HL-60/S4 treated with phorbol 12-myristate 13-acetate at 8.2 ng/mL for 4 days and 3 days (cell line): ENCODE results near the gene HS6ST2.

Source experiments
- in situ Hi-C: fragments of 300-500 bp; cut with MboI; formaldehyde crosslinking; loops from 2 replicates; pipeline ENCODE4 v1.15.0; 2022; ENCODE audit warnings: low sequenced_read_pairs

Gene HS6ST2

GRCh38 chrX:132624466-132624865, 334.0 kb downstream of the HS6ST2 start:
- in situ Hi-C loops = loop anchor here (25.0 kb wide), 2 partner anchors 337 to 762 kb away; no protein-coding TSS in a partner anchor

DNA sequence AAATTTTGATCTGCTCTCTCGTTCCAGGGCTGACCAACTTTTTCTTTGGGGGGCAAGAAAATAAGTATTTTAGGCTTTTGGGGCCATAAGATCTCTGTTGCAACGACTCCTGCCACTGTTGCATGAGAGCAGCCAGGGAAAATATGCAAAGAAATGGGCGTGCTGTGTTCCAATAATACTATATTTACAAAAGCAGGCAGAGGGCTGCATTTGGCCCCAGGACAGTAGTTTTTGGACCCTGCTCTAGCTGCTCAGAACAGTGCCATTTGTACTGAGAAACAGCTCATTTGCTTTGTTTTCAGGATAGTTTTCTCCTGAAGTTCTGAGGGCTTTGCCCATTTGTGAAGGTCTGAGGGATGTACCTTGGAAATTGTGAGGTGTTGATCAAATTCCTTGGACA, 334.5 kb downstream of the HS6ST2 start:
- in situ Hi-C loops = loop anchor here (25.0 kb wide), 2 partner anchors 337 to 762 kb away; no protein-coding TSS in a partner anchor

GRCh38 chrX:132623300-132623699, 335.1 kb downstream of the HS6ST2 start:
- in situ Hi-C loops = loop anchor here (25.0 kb wide), 2 partner anchors 336 to 761 kb away; no protein-coding TSS in a partner anchor

DNA sequence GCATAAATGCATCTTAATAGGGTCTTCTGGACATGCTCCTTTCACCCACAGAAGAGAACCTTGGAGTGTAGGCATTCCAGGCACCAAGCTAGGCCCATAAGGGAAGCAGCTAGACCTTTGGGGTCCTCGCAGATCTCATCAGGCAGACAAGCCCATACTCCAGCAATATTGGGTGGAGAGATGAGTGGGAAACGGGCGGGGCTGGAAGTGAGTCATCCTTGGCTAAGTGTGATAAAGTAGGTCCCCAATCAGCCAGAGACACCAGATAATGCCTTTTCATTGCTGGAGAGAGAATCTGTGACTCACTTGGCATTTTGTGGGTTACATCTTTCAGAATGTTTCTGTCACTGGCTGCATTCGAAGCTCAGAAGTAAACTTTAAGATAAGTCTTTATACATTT, 336.3 kb downstream of the HS6ST2 start:
- in situ Hi-C loops = loop anchor here (25.0 kb wide), 2 partner anchors 335 to 760 kb away; no protein-coding TSS in a partner anchor

DNA sequence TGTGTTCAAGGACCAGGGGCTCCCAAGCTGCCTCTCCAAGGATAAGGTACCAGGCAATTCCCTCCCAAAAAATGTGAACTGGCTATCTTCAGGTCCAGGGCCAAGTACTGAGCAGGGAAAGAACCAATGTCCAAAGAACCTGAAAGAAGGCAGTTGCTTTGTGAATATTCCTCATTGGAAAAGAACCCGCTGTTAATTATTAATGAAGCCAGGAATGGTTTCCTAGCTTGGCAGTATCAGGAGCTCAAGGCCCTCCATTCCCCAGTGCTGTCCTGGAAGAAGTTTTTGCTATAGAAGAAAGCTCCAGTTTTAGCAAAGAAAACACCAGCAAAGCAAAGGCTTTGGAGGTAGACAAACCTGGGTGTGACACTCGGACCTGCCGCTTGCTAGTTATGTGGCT, 339.6 kb downstream of the HS6ST2 start:
- in situ Hi-C loops = loop anchor here (25.0 kb wide), 2 partner anchors 332 to 757 kb away; no protein-coding TSS in a partner anchor

- in situ Hi-C loops = loop anchor here (25.0 kb wide), 2 partner anchors 328 to 753 kb away; no protein-coding TSS in a partner anchor
These were observed 342.9 kb downstream of the HS6ST2 start for GRCh38 chrX:132615391-132616131.

- in situ Hi-C loops = loop anchor here (25.0 kb wide), 2 partner anchors 327 to 752 kb away; no protein-coding TSS in a partner anchor
These were observed 344.1 kb downstream of the HS6ST2 start for GRCh38 chrX:132614297-132614696.

GRCh38 chrX:132613801-132614200, 344.6 kb downstream of the HS6ST2 start:
- in situ Hi-C loops = loop anchor here (25.0 kb wide), 2 partner anchors 326 to 752 kb away; no protein-coding TSS in a partner anchor

GRCh38 chrX:132612821-132613564, 345.4 kb downstream of the HS6ST2 start:
- in situ Hi-C loops = loop anchor here (25.0 kb wide), 2 partner anchors 326 to 751 kb away; no protein-coding TSS in a partner anchor

- in situ Hi-C loops = loop anchor here (25.0 kb wide), 2 partner anchors 323 to 748 kb away; no protein-coding TSS in a partner anchor
These were observed 347.9 kb downstream of the HS6ST2 start for GRCh38 chrX:132610536-132610935.

DNA sequence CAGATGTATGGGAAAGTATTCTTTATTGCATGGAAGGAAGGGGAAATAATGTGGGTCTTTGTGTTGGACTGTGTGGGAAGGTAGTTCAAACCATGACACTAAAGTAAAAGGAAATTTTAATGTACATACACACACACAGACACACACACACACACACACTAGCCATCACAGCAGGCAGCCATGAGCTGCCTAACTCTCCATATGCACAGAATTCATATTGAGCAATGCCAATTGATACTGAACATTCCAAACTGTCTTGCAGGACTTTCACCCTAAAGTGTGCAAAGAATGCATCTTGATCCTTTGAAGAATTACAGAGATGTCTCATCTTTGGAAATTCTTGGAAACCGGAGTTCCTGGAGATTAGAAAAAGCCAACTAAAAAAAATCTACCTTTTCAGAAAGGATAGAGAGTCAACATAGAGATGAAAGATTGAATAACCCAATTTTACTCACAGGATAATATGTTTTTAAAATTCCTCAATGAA, 349.0 kb downstream of the HS6ST2 start:
- in situ Hi-C loops = loop anchor here (25.0 kb wide), 2 partner anchors 322 to 747 kb away; no protein-coding TSS in a partner anchor

DNA sequence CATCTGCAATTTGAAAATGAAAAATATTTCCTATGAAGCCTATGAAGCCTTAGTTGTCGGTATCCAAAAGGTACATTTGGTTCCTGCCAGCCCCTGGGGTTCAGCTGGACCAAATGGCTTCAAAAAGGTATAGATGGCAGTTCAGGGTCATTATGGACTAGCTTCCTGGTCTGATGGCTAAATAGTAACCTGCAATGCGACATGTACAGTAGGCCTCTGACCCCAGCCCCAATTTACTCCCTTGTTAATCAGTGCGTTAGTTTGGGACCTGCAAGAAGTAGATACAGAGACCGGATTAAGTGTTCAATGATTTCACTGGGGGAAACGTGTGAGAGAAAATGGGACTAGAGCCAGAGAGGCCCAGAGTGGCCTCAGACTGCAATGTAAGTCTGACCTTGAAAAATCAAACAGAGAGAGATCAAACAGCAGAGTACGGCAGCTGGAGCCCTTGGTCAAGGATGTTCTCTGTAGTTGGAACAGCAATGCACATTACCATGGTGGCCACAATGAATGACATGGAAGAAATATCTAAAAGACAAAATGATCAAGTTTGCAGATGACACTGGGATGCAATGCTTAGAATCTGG, 354.6 kb downstream of the HS6ST2 start:
- in situ Hi-C loops = loop anchor here (25.0 kb wide), 2 partner anchors 316 to 741 kb away; no protein-coding TSS in a partner anchor

DNA sequence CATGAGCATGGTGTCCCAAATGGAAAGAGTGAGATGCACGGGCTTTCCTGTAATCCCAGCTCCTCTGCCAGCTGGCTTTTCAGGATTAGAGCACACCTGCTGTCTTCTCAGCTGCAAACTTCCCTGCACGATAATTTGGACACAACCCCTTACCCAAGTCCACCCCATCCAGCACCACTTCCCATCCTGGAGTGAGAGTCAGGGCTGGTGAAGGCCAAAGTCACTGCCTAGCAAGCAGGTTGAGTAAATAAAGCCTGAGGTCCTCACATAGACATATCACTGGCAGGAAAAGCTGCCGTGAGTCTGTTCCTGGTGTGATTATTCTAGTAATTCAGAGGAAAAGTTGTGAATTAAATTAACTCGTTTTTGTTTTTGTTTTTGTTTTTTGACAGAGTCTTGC, 355.7 kb downstream of the HS6ST2 start:
- in situ Hi-C loops = loop anchor here (25.0 kb wide), 2 partner anchors 315 to 740 kb away; no protein-coding TSS in a partner anchor

GRCh38 chrX:132594999-132595398, 363.4 kb downstream of the HS6ST2 start:
- in situ Hi-C loops = no loop called here

- in situ Hi-C loops = no loop called here
These were observed 364.3 kb downstream of the HS6ST2 start for GRCh38 chrX:132594129-132594528.

- in situ Hi-C loops = no loop called here
These were observed 365.5 kb downstream of the HS6ST2 start for GRCh38 chrX:132592880-132593279.

GRCh38 chrX:132591719-132592275, 366.6 kb downstream of the HS6ST2 start:
- in situ Hi-C loops = no loop called here

DNA sequence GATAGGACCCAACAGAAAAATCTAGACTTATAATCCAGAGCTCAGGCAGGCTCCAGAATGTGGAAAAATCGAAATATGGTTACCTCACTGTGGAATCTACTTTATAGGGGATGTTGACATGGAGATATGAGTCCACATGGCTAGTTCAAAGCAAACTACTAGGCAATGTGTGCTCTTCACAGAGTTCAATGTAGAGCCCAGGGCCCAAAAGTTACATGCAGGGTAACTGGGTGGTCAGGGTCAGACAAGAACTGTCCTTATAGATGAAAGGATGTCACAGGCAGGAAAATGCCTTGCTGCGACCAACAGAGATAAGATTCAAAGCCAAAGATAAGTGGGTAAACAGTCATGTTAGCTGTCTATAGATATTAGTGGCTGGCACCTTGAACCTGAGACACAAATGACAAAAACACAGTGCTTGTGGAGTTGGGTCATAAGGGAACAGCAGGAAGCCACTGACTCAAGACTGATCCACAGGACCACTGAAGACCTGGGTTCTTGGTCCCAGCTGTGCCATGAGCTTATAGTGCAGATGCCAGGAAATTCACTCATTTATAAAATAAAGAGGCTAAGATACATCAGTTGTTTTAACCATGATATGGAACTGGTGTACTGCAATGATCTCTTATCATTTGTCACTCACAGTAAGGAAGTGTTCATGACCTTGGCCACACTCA, 367.9 kb downstream of the HS6ST2 start:
- in situ Hi-C loops = no loop called here

DNA sequence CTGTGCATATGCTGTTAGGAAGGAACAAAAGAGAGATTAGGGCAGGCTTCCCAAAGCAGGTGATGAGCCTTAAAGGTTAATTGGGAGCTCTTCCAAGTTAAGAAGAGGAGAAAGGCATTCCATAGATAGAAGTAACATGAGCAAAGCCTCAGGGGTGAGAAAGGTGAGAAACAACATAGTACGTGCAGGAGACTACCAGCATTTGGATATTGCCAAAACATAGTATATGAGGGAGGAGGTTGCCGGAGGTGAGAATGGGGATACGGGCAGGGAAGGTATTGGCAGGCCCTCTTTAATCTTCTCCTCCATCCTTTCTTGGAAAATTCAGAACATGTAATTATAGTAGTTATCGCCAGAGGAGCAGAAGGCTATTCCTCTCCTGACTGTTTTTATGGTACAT, 373.5 kb downstream of the HS6ST2 start:
- in situ Hi-C loops = no loop called here

DNA sequence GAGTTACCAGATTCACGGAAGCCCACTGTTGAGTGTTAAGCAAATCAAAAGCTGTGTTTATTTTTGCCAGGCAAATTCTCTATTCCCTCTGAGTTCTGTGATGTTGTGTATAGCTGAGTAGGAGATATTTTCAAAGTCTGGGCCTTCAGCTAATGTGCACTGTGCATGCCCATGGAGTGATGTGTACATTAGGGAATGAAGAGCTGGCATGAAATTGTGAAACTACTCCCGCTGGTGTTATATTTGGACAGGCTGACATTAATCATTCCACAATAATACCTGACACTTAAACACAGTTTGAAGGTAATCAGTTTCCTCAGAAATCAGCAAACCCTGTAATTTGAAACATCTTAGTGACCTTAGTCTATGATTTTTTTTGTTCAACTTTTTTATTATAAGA, 381.5 kb downstream of the HS6ST2 start:
- in situ Hi-C loops = no loop called here
